Urothelium cell line (cell line): Measurements from ENCODE around the gene CDYL2.
"Not testable (repeated sequence)": the region's sequence is repeated elsewhere in the genome, so short reads cannot be mapped to it uniquely, and the experiment has no call there.

Experiments
- DNase-seq: peaks from one replicate; pipeline ENCODE4 v3.0.0; 2011; ENCODE audit warnings: low spot score, mixed read lengths
- FAIRE-seq: peaks from 2 replicates; lab custom pipeline; 2011; peaks lifted over from hg19 to GRCh38; lab: Jason Lieb, UNC

Gene CDYL2

GRCh38 chr16:80650281-80650680 lies 154.1 kb downstream of the CDYL2 start:
- not testable (repeated sequence) for FAIRE-seq, DNase-seq

GRCh38 chr16:80640316-80640715 lies 164.1 kb downstream of the CDYL2 start:
- FAIRE-seq = no peak
- no peak for DNase-seq

GRCh38 chr16:80639636-80640035 lies 164.8 kb downstream of the CDYL2 start:
- FAIRE-seq (no peak), DNase-seq (no peak)

GRCh38 chr16:80637621-80638020 lies 166.8 kb downstream of the CDYL2 start:
- DNase-seq (no peak), FAIRE-seq (no peak)

- DNase-seq (no peak), FAIRE-seq (no peak)
These were observed 172.8 kb downstream of the CDYL2 start for GRCh38 chr16:80631581-80631980.

GRCh38 chr16:80628254-80628653 lies 176.1 kb downstream of the CDYL2 start:
- DNase-seq = no peak
- FAIRE-seq = no peak

- FAIRE-seq = no peak
- no peak for DNase-seq
These were observed 177.3 kb downstream of the CDYL2 start for GRCh38 chr16:80627108-80627507.

GRCh38 chr16:80623376-80623775 lies 181.0 kb downstream of the CDYL2 start:
- FAIRE-seq (no peak), DNase-seq (no peak)

- DNase-seq = no peak
- FAIRE-seq = no peak
These were observed 182.4 kb downstream of the CDYL2 start for GRCh38 chr16:80622007-80622406.

- FAIRE-seq = no peak
These were observed 183.4 kb downstream of the CDYL2 start for GRCh38 chr16:80620736-80621605.

GRCh38 chr16:80619824-80620223 lies 184.6 kb downstream of the CDYL2 start:
- peak; percentile 49 for DNase-seq

More at GRCh38 chr16:80620736-80621605, 183.4 kb downstream of the CDYL2 start:
- no peak for DNase-seq

GRCh38 chr16:80618862-80619648 lies 185.3 kb downstream of the CDYL2 start:
- FAIRE-seq (no peak), DNase-seq (no peak)

More at GRCh38 chr16:80619824-80620223, 184.6 kb downstream of the CDYL2 start:
- no peak for FAIRE-seq

- DNase-seq = no peak
- no peak for FAIRE-seq
These were observed 188.0 kb downstream of the CDYL2 start for GRCh38 chr16:80616362-80616761.

- DNase-seq = no peak
- no peak for FAIRE-seq
These were observed 188.7 kb downstream of the CDYL2 start for GRCh38 chr16:80615735-80616134.

GRCh38 chr16:80614908-80615671 lies 189.3 kb downstream of the CDYL2 start:
- DNase-seq = peak; percentile 89
- FAIRE-seq = no peak

- FAIRE-seq (no peak), DNase-seq (no peak)
These were observed 191.9 kb downstream of the CDYL2 start for GRCh38 chr16:80612461-80613017.

GRCh38 chr16:80611930-80612327 lies 192.5 kb downstream of the CDYL2 start:
- no peak for DNase-seq
- FAIRE-seq = no peak

GRCh38 chr16:80611171-80611929 lies 193.0 kb downstream of the CDYL2 start:
- FAIRE-seq (no peak), DNase-seq (no peak)

GRCh38 chr16:80610481-80611156 lies 193.8 kb downstream of the CDYL2 start:
- FAIRE-seq (no peak), DNase-seq (no peak)
